Metanephros (tissue), 1 donor: Measurements from ENCODE around the gene MAGEB4. TPM values are rescaled to one million over a fixed set of nuclear protein-coding genes. Genes with fewer than 3 reads are reported as not detected.

ENCODE experiments used
- total RNA-seq: library from RNA; depleted of rRNA; stranded (reverse); fragments of >200 nt; gene quantifications from one replicate; pipeline ENCODE4 v1.2.3, GENCODE V29; 2014

The MAGEB4 gene, protein sequence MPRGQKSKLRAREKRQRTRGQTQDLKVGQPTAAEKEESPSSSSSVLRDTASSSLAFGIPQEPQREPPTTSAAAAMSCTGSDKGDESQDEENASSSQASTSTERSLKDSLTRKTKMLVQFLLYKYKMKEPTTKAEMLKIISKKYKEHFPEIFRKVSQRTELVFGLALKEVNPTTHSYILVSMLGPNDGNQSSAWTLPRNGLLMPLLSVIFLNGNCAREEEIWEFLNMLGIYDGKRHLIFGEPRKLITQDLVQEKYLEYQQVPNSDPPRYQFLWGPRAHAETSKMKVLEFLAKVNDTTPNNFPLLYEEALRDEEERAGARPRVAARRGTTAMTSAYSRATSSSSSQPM
- total RNA-seq, result not detected

GRCh38 chrX:30241724-30242415 is at the start of gene MAGEB4:
TSS of gene MAGEB4 (plus strand) at chrX:30242000. CDS start at chrX:30242136, 136 bp downstream.

GRCh38 chrX:30215357-30215843 is 26.4 kb upstream of the MAGEB4 start, which contains the start of gene MAGEB2:
TSS of gene MAGEB2 (plus strand) at chrX:30215563. CDS start at chrX:30218581, 3,018 bp downstream.

DNA sequence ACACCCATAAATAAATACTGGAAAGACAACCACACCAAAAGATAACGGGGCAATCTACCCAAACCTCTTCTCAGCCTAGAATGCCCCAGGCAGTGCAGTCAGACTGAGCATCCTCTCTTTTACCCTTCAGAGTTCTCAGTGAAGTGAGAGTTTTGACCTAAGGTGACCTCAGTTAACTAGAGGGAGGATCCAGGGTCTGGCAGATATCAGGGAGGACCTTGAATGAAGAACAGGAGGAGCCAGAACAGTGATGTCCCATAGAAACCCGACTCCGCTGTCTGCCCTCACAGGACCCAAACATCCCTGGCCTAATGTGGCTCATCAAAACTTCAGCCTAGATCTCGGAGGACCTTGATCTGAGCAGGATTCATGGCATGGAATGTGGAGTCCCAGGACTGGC is 11.4 kb upstream of the MAGEB4 start, which contains the start of gene MAGEB3:
TSS of gene MAGEB3 (plus strand) at position 263 of the 400 bp plus-strand sequence. CDS start 5,268 bp downstream, outside the sequence.

GRCh38 chrX:30246769-30247489 is 5.1 kb downstream of the MAGEB4 start, which contains the start of gene MAGEB1:
TSS of gene MAGEB1 (plus strand) at chrX:30247146. CDS start at chrX:30250494, 3,348 bp downstream.

Other genes starting within 250 kb of the MAGEB4 start
- not detected for gene MAGEB2, start 26.4 kb upstream of the MAGEB4 start, total RNA-seq
- not detected for gene MAGEB3, start 11.3 kb upstream of the MAGEB4 start, total RNA-seq
- not detected for gene MAGEB1, start 5.1 kb downstream of the MAGEB4 start, total RNA-seq
- gene NR0B1, start 67.4 kb downstream of the MAGEB4 start, total RNA-seq, result 0.53 TPM